ENCODE results near the gene SAMD1. TPM values are rescaled to one million over a fixed set of nuclear protein-coding genes. Genes with fewer than 3 reads are reported as not detected.
A peak's percentile ranks its signal among the peaks of the same experiment; 100 is the strongest.

The SAMD1 gene
- polyA plus RNA-seq, 1 donor: 45.6 TPM

- no peak for DNase-seq (ENCODE audit: low read depth)
These were observed 666 bp downstream of the SAMD1 start for GRCh38 chr19:14089662-14090508.

DNA sequence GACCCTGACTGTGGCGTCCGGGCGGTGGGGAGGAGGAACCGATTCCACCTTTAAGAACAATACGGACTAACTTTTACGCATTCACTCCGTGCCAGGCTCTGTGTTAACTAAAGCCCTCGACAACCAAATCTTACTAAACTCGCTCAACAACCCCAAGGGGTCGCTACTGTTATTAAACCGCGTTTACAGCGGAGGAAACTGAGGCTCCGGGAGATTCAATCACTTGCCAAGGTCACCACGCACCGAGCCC, 1.2 kb downstream of the SAMD1 start:
- DNase-seq (ENCODE audit: low read depth): no peak

DNA sequence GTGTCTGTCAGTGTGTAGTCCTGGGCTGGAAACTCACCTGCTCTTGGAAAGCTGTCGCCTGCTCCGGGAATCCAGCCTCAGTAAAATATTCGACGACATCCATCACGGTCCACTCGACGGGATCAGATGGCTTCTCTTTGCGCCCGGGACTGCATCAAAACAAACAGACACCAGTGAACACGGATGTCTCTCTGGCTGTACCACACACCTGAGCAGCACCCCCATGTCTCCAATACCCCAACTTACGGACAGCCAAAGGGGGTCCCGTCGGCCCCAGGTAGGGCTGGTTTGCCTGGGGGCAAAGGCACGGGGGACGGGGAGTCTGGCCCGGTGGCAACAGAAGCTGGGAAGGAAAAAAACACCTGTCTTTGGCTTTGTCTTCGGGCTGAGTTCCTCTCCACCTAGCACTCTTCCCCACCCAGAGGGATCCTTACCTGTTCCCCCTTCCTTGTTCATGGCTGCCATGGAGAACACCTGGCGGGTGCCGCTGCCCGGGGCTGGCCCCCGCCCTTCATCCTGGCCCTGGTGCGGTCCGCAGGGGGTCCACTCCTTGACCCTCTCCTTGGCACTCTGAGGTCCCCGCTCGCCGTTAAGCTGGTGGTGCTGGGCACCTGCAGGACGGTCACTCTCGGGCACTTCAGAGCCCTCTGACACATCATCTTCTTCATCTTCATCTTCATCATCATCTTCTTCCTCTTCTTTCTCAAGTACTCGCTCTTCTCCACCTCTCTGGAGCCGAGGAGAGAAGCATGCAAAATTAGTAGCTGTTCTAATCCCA, 1.7 kb downstream of the SAMD1 start:
- DNase-seq (ENCODE audit: low read depth): no peak

GRCh38 chr19:14086098-14086497, 4.5 kb downstream of the SAMD1 start:
- DNase-seq (ENCODE audit: low read depth): no peak

DNA sequence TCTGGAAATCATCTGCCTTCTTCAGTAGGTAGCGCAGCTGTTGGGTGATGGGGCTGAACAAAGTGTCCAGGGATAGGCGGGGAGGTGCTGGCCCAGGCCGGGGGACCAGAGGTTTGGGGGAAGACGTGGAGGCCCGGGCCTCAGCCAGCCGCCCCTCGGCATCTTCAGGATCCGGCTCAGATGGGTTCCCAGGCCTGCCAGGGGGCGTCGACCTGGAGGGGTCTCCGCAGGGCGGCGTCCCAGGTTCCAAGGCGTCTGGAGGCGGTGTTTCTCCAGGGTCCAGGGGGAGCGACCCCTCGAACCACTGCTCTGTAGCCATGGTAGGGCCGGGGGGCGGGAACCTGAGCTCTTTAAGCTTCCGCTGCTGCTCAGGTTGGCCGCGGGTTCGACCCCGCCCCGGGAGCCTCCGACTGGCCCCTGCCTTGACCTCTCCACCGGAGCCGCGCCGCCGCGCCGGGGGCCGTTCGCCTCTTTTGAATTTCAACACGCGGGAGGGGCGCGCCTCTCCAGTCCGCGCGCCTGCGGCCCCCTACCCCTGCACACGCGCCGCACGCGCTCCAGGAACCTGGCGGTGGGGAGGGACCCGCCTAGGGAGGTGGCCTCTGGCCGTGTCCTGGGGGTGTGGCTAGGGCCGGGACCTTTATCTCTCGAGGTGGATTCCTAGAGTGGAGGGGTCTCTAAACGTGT, 5.1 kb downstream of the SAMD1 start, which contains the start of gene C19orf67:
C19orf67 (minus strand) TSS at position 475 of the 687 bp plus-strand sequence; CDS start at position 319, 156 bp downstream.
- no peak for DNase-seq (ENCODE audit: low read depth)

DNA sequence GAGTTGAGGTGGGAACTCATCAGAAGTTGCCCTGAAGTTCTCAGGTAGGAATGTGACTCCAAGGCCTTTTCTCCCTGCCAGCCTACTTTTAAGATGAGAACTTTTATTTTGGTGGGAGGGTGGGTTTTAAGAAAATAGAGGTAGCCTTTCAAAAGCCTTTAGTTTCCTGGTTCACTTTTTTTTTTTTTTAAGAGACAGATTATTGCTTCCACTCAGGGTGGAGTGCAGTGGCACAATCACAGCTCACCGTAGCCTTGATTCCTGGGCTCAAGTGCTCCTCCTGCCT, 7.9 kb downstream of the SAMD1 start:
- DNase-seq (ENCODE audit: low read depth): no peak

DNA sequence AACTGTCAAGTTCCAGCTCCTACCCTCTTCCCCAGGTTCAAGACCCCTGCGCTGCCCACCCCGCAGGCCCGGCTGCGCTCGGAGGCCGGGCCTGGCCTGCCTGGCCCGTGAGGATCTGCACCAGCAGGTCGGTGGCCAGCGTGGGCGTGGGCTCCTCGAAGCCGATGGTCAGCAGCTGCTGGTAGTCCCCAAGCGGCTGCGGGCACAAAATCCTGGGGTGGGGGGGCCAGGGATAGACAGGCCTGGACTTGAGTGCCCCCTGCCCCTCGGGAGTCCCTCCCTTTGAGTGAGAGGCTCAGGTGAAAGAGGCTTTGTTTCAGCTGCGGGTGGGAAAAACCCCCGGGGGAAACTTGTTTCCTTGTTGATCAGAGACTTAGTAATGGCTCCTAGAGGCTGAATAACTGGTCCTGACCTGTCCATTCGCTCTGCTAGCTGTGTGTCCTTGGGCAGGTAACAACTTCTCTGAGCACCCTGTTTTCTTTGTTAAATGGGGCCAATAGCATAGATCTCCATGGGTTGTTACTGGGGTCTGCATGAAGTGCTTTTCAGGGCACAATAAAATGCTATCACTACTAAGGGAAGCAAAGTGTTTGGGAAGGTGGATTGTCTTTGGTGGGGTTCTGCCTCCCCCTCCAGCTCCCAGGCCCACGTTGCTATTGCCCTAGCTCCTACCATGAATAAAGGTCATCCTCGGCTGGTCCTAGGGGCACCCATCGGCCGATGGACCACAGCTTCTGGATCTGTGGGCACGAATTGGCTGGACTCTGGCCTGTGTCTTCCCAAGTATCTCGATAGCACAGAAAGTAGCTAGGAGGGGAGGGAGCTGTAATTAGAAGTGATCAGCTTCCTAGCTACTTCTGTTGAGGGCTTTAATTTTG, 8.5 kb downstream of the SAMD1 start:
- no peak for DNase-seq (ENCODE audit: low read depth)

DNA sequence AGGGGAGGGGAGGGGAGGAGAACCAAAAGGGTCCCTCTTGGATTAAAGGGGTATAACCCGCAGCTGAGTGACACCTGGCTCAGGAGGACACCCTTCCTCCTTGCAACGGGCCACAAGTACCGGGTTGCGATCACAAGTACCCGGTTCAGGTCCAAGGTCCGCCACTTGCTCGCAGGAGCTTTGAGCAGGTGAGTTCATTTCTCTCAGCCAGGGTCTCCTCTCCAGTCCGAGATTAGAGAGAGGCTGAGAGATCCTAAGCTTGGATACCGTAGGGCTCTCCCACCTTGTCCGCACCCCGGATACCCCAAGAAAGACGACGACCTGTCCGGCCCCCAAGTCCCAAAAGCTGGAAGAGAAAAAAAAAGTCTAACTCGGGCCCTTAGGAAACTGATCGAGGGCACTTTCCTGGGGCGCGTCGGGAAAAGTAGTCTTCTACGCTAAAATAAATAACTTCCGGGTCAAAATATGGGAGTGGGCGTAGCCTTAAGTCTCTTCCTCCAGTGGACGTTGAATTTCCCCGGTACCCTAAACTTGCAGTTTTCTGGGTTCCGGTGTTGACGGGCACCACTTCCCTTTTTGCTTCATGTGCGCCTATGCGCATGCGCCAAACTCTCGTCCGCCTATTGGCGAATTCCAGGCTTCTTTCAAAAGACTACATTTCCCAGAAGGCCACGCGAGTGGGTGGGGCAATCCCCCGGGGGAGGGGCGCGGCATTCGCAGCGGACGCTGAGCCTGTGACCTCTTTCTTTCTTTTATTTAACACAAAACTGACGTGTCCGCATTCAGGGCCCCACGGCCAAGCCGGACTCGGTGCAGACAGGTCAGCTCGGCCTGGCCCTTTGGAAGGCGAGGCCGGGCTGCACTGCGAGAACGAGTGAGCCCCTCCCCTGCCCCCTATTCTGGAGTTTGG, 9.4 kb downstream of the SAMD1 start:
- peak; percentile 100 for DNase-seq (ENCODE audit: low read depth)

GRCh38 chr19:14078411-14078810, 12.1 kb downstream of the SAMD1 start:
- no peak for DNase-seq (ENCODE audit: low read depth)

- DNase-seq (ENCODE audit: low read depth): no peak
These were observed 16.4 kb downstream of the SAMD1 start for GRCh38 chr19:14073925-14074838.

DNA sequence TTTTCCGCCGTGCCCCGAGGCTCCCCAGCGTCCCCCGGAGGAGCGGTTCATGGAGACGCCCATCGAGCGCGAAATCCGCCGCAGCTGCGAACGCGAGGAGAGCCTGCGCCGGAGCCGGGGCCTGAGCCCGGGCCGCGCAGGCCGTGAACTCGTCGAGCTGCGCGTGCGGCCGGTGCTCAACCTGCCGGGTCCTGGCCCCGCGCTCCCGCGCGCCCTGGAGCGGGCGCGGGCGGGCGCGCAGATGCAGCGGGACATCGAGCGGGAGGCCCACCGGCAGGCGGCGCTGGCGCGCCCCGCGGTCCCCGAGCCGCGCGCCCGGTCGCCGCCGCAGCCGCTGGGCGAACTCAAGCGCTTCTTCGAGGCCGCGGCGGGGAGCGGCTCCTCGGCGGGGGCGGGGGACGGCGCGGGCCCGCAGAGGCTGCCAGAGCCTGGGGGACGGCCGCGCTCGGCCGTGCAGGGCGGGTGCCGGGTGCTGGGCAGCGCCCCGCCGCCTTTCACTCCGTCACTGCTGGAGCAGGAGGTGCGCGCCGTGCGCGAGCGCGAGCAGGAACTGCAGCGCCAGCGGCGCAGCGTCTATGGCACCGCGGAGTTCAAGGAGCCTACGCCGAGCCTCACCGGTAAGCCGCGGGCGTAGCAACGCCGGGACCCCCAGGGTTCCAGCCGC, 17.2 kb downstream of the SAMD1 start:
- DNase-seq (ENCODE audit: low read depth): no peak

DNA sequence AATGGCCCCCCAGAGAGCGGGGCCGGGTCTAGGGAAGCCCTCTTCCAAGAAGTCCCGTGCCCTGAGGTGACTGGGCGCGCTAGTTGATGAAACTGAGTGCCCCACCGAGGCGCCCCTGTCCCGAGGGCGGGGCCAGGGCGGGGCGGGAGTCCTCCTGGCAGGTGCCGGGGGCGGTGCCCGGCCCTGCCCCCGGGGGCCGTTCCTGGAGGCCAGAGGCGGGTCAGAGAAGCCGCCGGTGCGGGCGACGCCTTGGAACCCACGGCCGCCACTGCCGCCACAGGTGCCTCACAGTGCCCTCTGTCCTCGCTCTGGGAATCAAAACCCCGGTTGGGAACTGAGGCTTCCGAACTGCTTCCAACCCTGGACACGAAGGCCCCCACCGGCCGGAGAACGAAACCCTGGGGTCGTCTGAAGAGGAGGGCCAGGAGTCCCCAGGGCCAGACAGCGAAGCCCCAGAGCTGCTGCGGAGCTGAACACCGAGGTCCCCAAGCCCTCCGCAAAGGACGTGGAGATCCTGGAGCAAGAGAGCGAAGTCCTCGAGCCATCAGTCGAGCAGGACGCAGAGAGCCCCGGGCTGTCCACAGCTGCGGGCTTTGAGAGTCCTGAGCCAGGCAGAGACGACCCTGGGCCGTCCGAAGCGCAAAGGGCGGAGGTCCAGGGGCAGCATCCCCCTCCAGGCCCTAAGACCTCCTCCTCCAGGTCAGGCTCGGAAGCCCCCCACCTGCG, 17.9 kb downstream of the SAMD1 start, which contains the start of gene MISP3:
MISP3 (plus strand) TSS at position 252 of the 726 bp plus-strand sequence. CDS start 524 bp downstream, outside the sequence.
- no peak for DNase-seq (ENCODE audit: low read depth)

GRCh38 chr19:14070268-14071050, 20.1 kb downstream of the SAMD1 start:
- no peak for DNase-seq (ENCODE audit: low read depth)

GRCh38 chr19:14066134-14066533, 24.4 kb downstream of the SAMD1 start:
- DNase-seq (ENCODE audit: low read depth): no peak

DNA sequence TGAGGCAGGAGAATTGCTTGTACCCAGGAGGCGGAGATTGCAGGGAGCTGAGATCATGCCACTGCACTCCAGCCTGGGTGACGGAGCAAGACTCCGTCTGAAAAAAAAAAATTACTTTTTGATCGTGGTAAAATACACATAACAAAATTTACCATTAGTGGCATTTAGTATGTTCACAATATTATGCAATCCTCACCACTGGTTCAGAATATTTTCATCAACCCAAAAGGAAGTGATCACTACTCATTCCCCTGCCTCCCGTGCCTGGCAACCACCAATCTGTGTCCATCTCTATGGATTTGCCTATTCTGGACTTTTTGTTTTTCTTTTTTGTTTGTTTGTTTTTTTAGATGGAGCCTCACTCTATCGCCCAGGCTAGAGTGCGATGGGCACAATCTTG, 27.4 kb downstream of the SAMD1 start:
- no peak for DNase-seq (ENCODE audit: low read depth)

GRCh38 chr19:14062558-14062855, 28.0 kb downstream of the SAMD1 start:
- no peak for DNase-seq (ENCODE audit: low read depth)

DNA sequence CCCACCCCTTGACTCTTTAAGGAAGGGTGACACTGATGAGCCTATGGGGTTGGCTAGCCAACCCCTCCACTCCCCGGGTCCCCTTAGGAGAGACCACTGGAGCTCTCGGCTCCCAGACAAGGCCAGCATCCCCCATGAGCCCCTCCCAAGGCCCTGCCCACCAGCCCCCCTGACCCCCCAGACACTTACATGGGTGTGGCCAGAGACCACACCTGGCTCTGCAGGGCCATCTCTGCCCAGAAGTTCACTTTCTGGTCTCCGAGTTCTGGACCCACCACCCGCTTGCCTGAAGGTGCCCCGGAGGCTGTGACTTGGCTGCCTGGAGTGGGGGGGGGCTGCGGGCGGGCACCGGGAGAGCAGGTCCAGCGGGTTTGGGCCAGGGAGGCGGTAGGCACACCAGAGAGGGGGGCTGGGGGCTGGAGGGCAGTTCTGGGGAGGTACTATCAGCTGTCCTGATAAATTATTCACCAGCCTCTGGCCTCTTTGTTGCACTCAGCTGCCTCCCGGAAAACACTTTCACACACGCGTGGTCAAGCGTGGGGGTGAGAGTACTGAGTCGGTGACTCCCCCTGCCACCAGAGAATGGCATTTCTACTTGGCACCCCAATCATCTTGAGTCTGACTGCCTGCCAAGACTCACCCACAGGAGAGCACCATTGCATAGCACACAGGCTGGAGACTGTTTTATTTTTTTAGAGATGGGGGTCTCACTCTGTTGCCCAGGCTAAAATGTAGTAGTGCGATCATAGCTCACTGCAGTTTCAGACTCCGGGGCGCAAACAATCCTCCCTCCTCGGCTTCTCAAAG, 28.6 kb downstream of the SAMD1 start, which contains the start of gene PALM3:
PALM3 (minus strand) TSS at position 326 of the 807 bp plus-strand sequence; CDS start at position 230, 96 bp downstream.
- no peak for DNase-seq (ENCODE audit: low read depth)

Measured in forelimb muscle (tissue), 1 donor.